SK-N-SH (cell line): ENCODE data around the gene TXNDC16.

Experiments
- RCOR1 ChIP-seq: fragments of 150-350 bp; IDR thresholded peaks from 2 replicates; pipeline ENCODE4 v1.6.1; 2017; ENCODE audit warnings: antibody characterized with exemption, low read length
- SIN3A ChIP-seq: IDR thresholded peaks from 2 replicates; pipeline ENCODE4 v1.6.1; 2012; ENCODE audit warnings: low read depth, mild to moderate bottlenecking, low read length, moderate library complexity, borderline replicate concordance
- TF ChIP-seq, protein P1 (sequence below): fragments of 200-600 bp; sonication (generic); IDR thresholded peaks from 2 replicates; pipeline ENCODE4 v1.6.1; 2017; ENCODE audit warnings: antibody characterized with exemption, mild to moderate bottlenecking, moderate library complexity

DNA sequence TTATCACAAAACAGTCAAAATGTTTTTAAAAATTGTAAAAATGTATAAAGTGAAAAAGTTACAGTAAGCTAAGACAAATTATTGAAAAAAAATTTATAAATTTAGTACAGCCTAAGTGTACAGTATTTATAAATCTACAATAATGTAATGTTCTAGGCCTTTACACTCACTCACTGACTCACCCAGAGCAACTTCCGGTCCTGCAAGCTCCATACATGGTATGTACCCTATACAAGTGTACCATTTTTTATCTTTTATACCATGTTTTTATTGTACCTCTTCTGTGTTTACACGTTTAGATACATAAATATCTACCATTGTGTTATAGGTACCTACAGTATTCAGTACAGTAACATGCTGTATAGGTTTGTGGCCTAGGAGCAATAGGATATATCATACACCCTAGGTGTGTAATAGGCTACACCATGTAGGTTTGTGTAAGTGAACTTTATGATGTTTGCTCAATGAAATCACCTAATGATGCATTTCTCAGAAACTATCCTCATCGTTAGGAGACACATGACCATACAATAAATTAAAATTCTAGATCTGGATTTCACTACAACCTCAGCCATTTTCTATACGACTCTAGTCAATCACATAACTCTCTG, 66.8 kb downstream of the TXNDC16 start:
- TF ChIP-seq RCOR1 (no peak), SIN3A (no peak)
- TF ChIP-seq, protein P1, sequence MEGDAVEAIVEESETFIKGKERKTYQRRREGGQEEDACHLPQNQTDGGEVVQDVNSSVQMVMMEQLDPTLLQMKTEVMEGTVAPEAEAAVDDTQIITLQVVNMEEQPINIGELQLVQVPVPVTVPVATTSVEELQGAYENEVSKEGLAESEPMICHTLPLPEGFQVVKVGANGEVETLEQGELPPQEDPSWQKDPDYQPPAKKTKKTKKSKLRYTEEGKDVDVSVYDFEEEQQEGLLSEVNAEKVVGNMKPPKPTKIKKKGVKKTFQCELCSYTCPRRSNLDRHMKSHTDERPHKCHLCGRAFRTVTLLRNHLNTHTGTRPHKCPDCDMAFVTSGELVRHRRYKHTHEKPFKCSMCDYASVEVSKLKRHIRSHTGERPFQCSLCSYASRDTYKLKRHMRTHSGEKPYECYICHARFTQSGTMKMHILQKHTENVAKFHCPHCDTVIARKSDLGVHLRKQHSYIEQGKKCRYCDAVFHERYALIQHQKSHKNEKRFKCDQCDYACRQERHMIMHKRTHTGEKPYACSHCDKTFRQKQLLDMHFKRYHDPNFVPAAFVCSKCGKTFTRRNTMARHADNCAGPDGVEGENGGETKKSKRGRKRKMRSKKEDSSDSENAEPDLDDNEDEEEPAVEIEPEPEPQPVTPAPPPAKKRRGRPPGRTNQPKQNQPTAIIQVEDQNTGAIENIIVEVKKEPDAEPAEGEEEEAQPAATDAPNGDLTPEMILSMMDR = no peak
